HepG2 (cell line): ENCODE results near the gene LAMA5. TPM values are rescaled to one million over a fixed set of nuclear protein-coding genes. Genes with fewer than 3 reads are reported as not detected.

Experiments used
- ATAC-seq: fragments of 200-7000 bp; cut with Tn5 transposase; 3 replicates; pipeline ENCODE4 v1.9.1; 2020; ENCODE audit warnings: mild to moderate bottlenecking, moderate library complexity
- BruUV-seq: library from RNA; stranded (reverse); fragments of 400-500 nt; replicated peaks from 2 replicates; lab custom pipeline; 2021; lab: Mats Ljungman, UMichigan
- CTCF ChIA-PET: fragments of 300-600 bp; formaldehyde crosslinking; extraction: SDS; loops from one replicate; lab custom pipeline; 2021; ENCODE audit warnings: low total read pairs, inconsistent platforms, low intra/inter-chr PET ratio; lab: Yijun Ruan, JAX
- POLR2A ChIA-PET: fragments of 350-600 bp; sonication (Branson Sonifier 250); formaldehyde crosslinking; loops from one replicate; lab custom pipeline; 2020; ENCODE audit warnings: antibody characterized with exemption, inconsistent platforms; lab: Yijun Ruan, JAX
- DNase-seq: peaks from one replicate; pipeline ENCODE4 v3.0.0-alpha.2; 2015; ENCODE audit warnings: low spot score
- FAIRE-seq: peaks from 3 replicates; lab custom pipeline; 2011; peaks lifted over from hg19 to GRCh38; lab: Jason Lieb, UNC
- H2AFZ ChIP-seq: one replicate; pipeline ENCODE4 v1.6.1; 2011; ENCODE audit warnings: low read length, inconsistent platforms
- H3K27ac ChIP-seq: fragments of 300-600 bp; 3 replicates; pipeline ENCODE4 v1.8.0; 2011; ENCODE audit warnings: mixed run types, mild to moderate bottlenecking, mixed read lengths, low read length, inconsistent platforms; ENCODE audit not compliant: insufficient read depth; ENCODE audit errors: extremely low read length
- H3K27me3 ChIP-seq, 2 experiments: fragments of 200-600 bp in 1 of 2; 2 replicates in 1 of 2; 3 replicates in 1 of 2; pipeline versions ENCODE4 v1.6.0 to v1.8.0; 2011; ENCODE audit warnings: low read length in 2 of 2, mild to moderate bottlenecking in 2 of 2, moderate library complexity in 2 of 2, inconsistent platforms in 1 of 2; ENCODE audit not compliant: insufficient read depth in 2 of 2, control insufficient read depth in 1 of 2
- H3K36me3 ChIP-seq, 2 experiments: fragments of 200-600 bp in 1 of 2; replicated peaks in 1 of 2; 2 replicates in 1 of 2; 3 replicates in 1 of 2; pipeline versions ENCODE4 v1.5.1 to v1.8.0; 2011; ENCODE audit warnings: low read length in 2 of 2, inconsistent platforms in 1 of 2; ENCODE audit not compliant: insufficient read depth in 2 of 2, control insufficient read depth in 1 of 2
- H3K4me1 ChIP-seq: 2 replicates; pipeline ENCODE4 v1.5.1; 2012; ENCODE audit warnings: low read length, inconsistent platforms; ENCODE audit not compliant: insufficient read depth
- H3K4me2 ChIP-seq: 2 replicates; pipeline ENCODE4 v1.6.0; 2011; ENCODE audit warnings: low read depth, low read length, inconsistent platforms
- H3K4me3 ChIP-seq, 3 experiments: fragments of 200-600 bp in 1 of 3; sonication (generic), shearing (Covaris generic) in 1 of 3; replicated peaks in 1 of 3; 2 replicates each; pipeline ENCODE4 v1.5.1; 2011 to 2016; ENCODE audit warnings: low read length in 3 of 3, inconsistent platforms in 2 of 3, low read depth in 2 of 3, mild to moderate bottlenecking in 2 of 3, control low read depth in 1 of 3, mixed read lengths in 1 of 3; ENCODE audit not compliant: insufficient read depth in 1 of 3
- H3K79me2 ChIP-seq: one replicate; pipeline ENCODE4 v1.6.1; 2011; ENCODE audit warnings: low read length, inconsistent platforms; ENCODE audit not compliant: insufficient read depth
- H3K9ac ChIP-seq: 2 replicates; pipeline ENCODE4 v1.6.0; 2011; ENCODE audit warnings: mild to moderate bottlenecking, low read depth, low read length, inconsistent platforms; ENCODE audit not compliant: insufficient read depth
- H3K9me3 ChIP-seq: 2 replicates; pipeline ENCODE4 v1.5.1; 2012; ENCODE audit warnings: mild to moderate bottlenecking, low read length
- H4K20me1 ChIP-seq: 2 replicates; pipeline ENCODE4 v1.6.0; 2011; ENCODE audit warnings: inconsistent platforms, mild to moderate bottlenecking, low read length, moderate library complexity; ENCODE audit not compliant: insufficient read depth
- FLYWCH1 ChIP-seq: sonication (generic); formaldehyde crosslinking; IDR thresholded peaks from 2 replicates; pipeline ENCODE4 v1.8.1; 2023; ENCODE audit warnings: mild to moderate bottlenecking, missing genetic modification reagents
- HDAC1 ChIP-seq: sonication (generic); formaldehyde crosslinking; IDR thresholded peaks from 2 replicates; pipeline ENCODE4 v1.5.1; 2020; ENCODE audit warnings: mild to moderate bottlenecking, missing genetic modification reagents
- HMGXB3 ChIP-seq: sonication (generic); formaldehyde crosslinking; IDR thresholded peaks from 2 replicates; pipeline ENCODE4 v1.4.0; 2020; ENCODE audit warnings: missing genetic modification reagents, borderline replicate concordance
- JUN ChIP-seq: sonication (generic); formaldehyde crosslinking; IDR thresholded peaks from 2 replicates; pipeline ENCODE4 v1.4.0; 2020; ENCODE audit warnings: mild to moderate bottlenecking, missing genetic modification reagents
- JUNB ChIP-seq: sonication (generic); formaldehyde crosslinking; IDR thresholded peaks from 2 replicates; pipeline ENCODE4 v1.8.0; 2022; ENCODE audit warnings: missing genetic modification reagents, mild to moderate bottlenecking, borderline replicate concordance
- KDM2A ChIP-seq: sonication (generic); formaldehyde crosslinking; IDR thresholded peaks from 2 replicates; pipeline ENCODE4 v1.4.0; 2020; ENCODE audit warnings: low read depth, missing genetic modification reagents, borderline replicate concordance
- KLF11 ChIP-seq: IDR thresholded peaks from 2 replicates; pipeline ENCODE4 v1.6.1; 2016; ENCODE audit warnings: missing compliant biosample characterization
- MYC ChIP-seq: sonication (generic); formaldehyde crosslinking; IDR thresholded peaks from 2 replicates; pipeline ENCODE4 v1.9.0; 2021; ENCODE audit warnings: missing genetic modification reagents, borderline replicate concordance
- NFE2L1 ChIP-seq: sonication (generic); formaldehyde crosslinking; IDR thresholded peaks from 2 replicates; pipeline ENCODE4 v1.4.0; 2020; ENCODE audit warnings: missing genetic modification reagents, mild to moderate bottlenecking, borderline replicate concordance
- NFE2L2 ChIP-seq: fragments of 150-350 bp; IDR thresholded peaks from 2 replicates; pipeline ENCODE4 v1.6.1; 2014; ENCODE audit warnings: low read length
- REL ChIP-seq: sonication (generic); formaldehyde crosslinking; conservative IDR thresholded peaks from 2 replicates; pipeline ENCODE4 v1.8.0; 2022; ENCODE audit warnings: mild to moderate bottlenecking, missing genetic modification reagents, moderate library complexity
- RXRA ChIP-seq: sonication (generic); formaldehyde crosslinking; IDR thresholded peaks from 2 replicates; pipeline ENCODE4 v1.5.1; 2020; ENCODE audit warnings: missing genetic modification reagents
- SMARCE1 ChIP-seq: fragments of 450-650 bp; IDR thresholded peaks from 2 replicates; pipeline ENCODE4 v1.6.1; 2017; ENCODE audit warnings: borderline replicate concordance
- SRSF4 ChIP-seq: fragments of 200-400 bp; formaldehyde crosslinking; IDR thresholded peaks from one replicate; pipeline ENCODE4 v1.6.1; 2018; ENCODE audit warnings: mild to moderate bottlenecking, low read depth, low read length, moderate library complexity; ENCODE audit not compliant: poor library complexity, severe bottlenecking
- ZBTB46 ChIP-seq: sonication (generic); formaldehyde crosslinking; IDR thresholded peaks from 2 replicates; pipeline ENCODE4 v1.4.0; 2020; ENCODE audit warnings: mild to moderate bottlenecking, missing genetic modification reagents, borderline replicate concordance
- ZNF12 ChIP-seq: sonication (generic); formaldehyde crosslinking; IDR thresholded peaks from 2 replicates; pipeline ENCODE4 v1.5.0; 2020; ENCODE audit warnings: missing genetic modification reagents
- ZNF225 ChIP-seq: sonication (generic); formaldehyde crosslinking; IDR thresholded peaks from 2 replicates; pipeline ENCODE4 v1.4.0; 2020; ENCODE audit warnings: mild to moderate bottlenecking, missing genetic modification reagents
- ZNF484 ChIP-seq: sonication (generic); formaldehyde crosslinking; IDR thresholded peaks from 2 replicates; pipeline ENCODE4 v1.5.1; 2020; ENCODE audit warnings: mild to moderate bottlenecking, low read depth, missing genetic modification reagents, borderline replicate concordance
- ZNF589 ChIP-seq: sonication (generic); formaldehyde crosslinking; conservative IDR thresholded peaks from 2 replicates; pipeline ENCODE4 v1.8.0; 2022; ENCODE audit warnings: mild to moderate bottlenecking, moderate library complexity, missing genetic modification reagents
- ZNF775 ChIP-seq: sonication (generic); formaldehyde crosslinking; IDR thresholded peaks from 2 replicates; pipeline ENCODE4 v1.4.0; 2020; ENCODE audit warnings: missing genetic modification reagents, mild to moderate bottlenecking, moderate library complexity, borderline replicate concordance
- WGBS: methylation state at CpG from one replicate; pipeline ENCODE4 v1.1.6; 2017; ENCODE audit warnings: low lambda C conversion rate; 5-methylcytosine and 5-hydroxymethylcytosine counted together
- in situ Hi-C: cut with HindIII; loops from 2 replicates; pipeline ENCODE4 v1.10.0; 2017; ENCODE audit warnings: low pct_unique_long_range_greater_than_20kb; ENCODE audit not compliant: extremely low pct_ligation_motif_present
- intact Hi-C: fragments of 100-400 bp; cut with micrococcal nuclease; formaldehyde crosslinking; loops from one replicate; pipeline ENCODE4 v1.10.0; 2022; ENCODE audit not compliant: unreplicated experiment
- polyA plus RNA-seq, 8 experiments: library from polyadenylated mRNA; depleted of rRNA in 3 of 8; stranded (reverse) in 7 of 8; unstranded in 1 of 8; fragments of >200 nt; fragmentation: Illumina TruSeq in 4 of 8; extraction: Trizol in 4 of 8; gene quantifications; 2 replicates each; pipeline versions ENCODE4 v1.2.1 to v1.2.3, GENCODE V29; 2011 to 2016; ENCODE audit warnings: low read depth in 4 of 8, missing spikeins in 1 of 8, mixed read lengths in 1 of 8; ENCODE audit not compliant: insufficient read depth in 1 of 8
- total RNA-seq, 5 experiments: library from RNA; depleted of rRNA; stranded (reverse); fragments of >200 nt; fragmentation: Illumina TruSeq; extraction: Trizol; gene quantifications; 2 replicates each; pipeline ENCODE4 v1.2.3, GENCODE V29; 2016; ENCODE audit warnings: low read depth in 1 of 5

Gene LAMA5
- total and polyA plus RNA-seq, 2 of the 13 experiments (the other 11 are each of a cell fraction or from before 2014, with no cell fraction given), result 21.0 to 44.7 TPM

- TF ChIP-seq HMGXB3 (no peak), REL (no peak), NFE2L1 (no peak)
These were observed 94.9 kb downstream of the LAMA5 start (continued) for GRCh38 chr20:62272200-62272599.

- H3K79me2 ChIP-seq, result no peaks in the 10 kb centered on the region
- intact Hi-C loops, result no loop called here
- no TSS peak for BruUV-seq
- no peaks in the 10 kb centered on the region for H3K27me3 ChIP-seq
- CTCF ChIA-PET, result no interaction called here
- peak; percentile 31 for ATAC-seq
- H3K4me1 ChIP-seq, result 0 out of 2 replicates have a peak, but pooled peaks cover 7% of the 10 kb centered on the region
- in situ Hi-C loops, result no loop called here
- FAIRE-seq, result no peak
- peak overlapping the region; percentile 21 for H3K27ac ChIP-seq
- H2AFZ ChIP-seq, result no peak overlapping the region
- peaks cover 47 to 67% of the 10 kb centered on the region in 2 experiments for H3K36me3 ChIP-seq
- no peak for DNase-seq
- H3K9ac ChIP-seq, result no peak overlapping the region
- H3K4me2 ChIP-seq, result no peak overlapping the region
- WGBS, result 94% methylated on average over 17 of the region's 17 CpGs
- H4K20me1 ChIP-seq, result peaks cover 14% of the 10 kb centered on the region; the same call in 1 of the 2 replicates
- no peak overlapping the region for H3K4me3 ChIP-seq
- H3K9me3 ChIP-seq, result no peaks in the 10 kb centered on the region
- POLR2A ChIA-PET, result no interaction called here
- TF ChIP-seq MYC (CRISPR knock-in tag) (0 out of 2 replicates have a peak, but pooled peaks have one; percentile 17), HDAC1 (no peak), KLF11 (no peak), RXRA (CRISPR knock-in tag) (no peak), ZNF589 (CRISPR knock-in tag) (no peak), NFE2L2 (no peak), JUNB (CRISPR knock-in tag) (no peak), KDM2A (CRISPR knock-in tag) (no peak), ZNF12 (CRISPR knock-in tag) (no peak), ZNF484 (no peak), ZNF775 (CRISPR knock-in tag) (no peak), JUN (no peak), SRSF4 (no peak), SMARCE1 (no peak), FLYWCH1 (no peak), ZBTB46 (no peak), ZNF225 (0 out of 2 replicates have a peak, but pooled peaks have one; percentile 37)
These were observed 97.2 kb downstream of the LAMA5 start for GRCh38 chr20:62269871-62270270.
